NCI-H748 (cell line): ENCODE data around the gene TSBP1.
"Not testable (repeated sequence)": the region's sequence is repeated elsewhere in the genome, so short reads cannot be mapped to it uniquely, and the experiment has no call there.

Source experiments
- DNase-seq: peaks from one replicate; lab custom pipeline; 2025; ENCODE audit not compliant: unreplicated experiment; lab: John Stamatoyannopoulos, UW

The TSBP1 gene

GRCh38 chr6:32379545-32379944 is 7.8 kb upstream of the TSBP1 start:
- DNase-seq = no peak

- DNase-seq = no peak
These were observed 4.2 kb upstream of the TSBP1 start for GRCh38 chr6:32375739-32376529.

GRCh38 chr6:32371229-32371628 is 474 bp downstream of the TSBP1 start:
- no peak for DNase-seq

- DNase-seq = no peak
These were observed 1.2 kb downstream of the TSBP1 start for GRCh38 chr6:32370505-32370904.

- DNase-seq = no peak
These were observed 2.0 kb downstream of the TSBP1 start for GRCh38 chr6:32369660-32370059.

GRCh38 chr6:32367644-32368043 is 4.1 kb downstream of the TSBP1 start:
- DNase-seq = no peak

- not testable (repeated sequence) for DNase-seq
These were observed 12.5 kb downstream of the TSBP1 start for GRCh38 chr6:32359225-32359624.

- not testable (repeated sequence) for DNase-seq
These were observed 13.2 kb downstream of the TSBP1 start for GRCh38 chr6:32358548-32358947.

GRCh38 chr6:32355018-32355417 is 16.7 kb downstream of the TSBP1 start:
- no peak for DNase-seq

GRCh38 chr6:32353348-32353747 is 18.4 kb downstream of the TSBP1 start:
- DNase-seq = no peak

- no peak for DNase-seq
These were observed 31.5 kb downstream of the TSBP1 start for GRCh38 chr6:32340242-32340641.

- no peak for DNase-seq
These were observed 34.4 kb downstream of the TSBP1 start for GRCh38 chr6:32337186-32337805.

- DNase-seq = no peak
These were observed 39.3 kb downstream of the TSBP1 start for GRCh38 chr6:32332433-32332832.

- DNase-seq = no peak
These were observed 42.6 kb downstream of the TSBP1 start for GRCh38 chr6:32329141-32329540.

GRCh38 chr6:32327103-32327502 is 44.6 kb downstream of the TSBP1 start:
- no peak for DNase-seq

GRCh38 chr6:32318501-32318900 is 53.2 kb downstream of the TSBP1 start:
- DNase-seq = no peak

GRCh38 chr6:32317541-32317940 is 54.2 kb downstream of the TSBP1 start:
- no peak for DNase-seq

- DNase-seq = no peak
These were observed 57.7 kb downstream of the TSBP1 start for GRCh38 chr6:32313964-32314363.

GRCh38 chr6:32298632-32299336 is 72.9 kb downstream of the TSBP1 start:
- no peak for DNase-seq

GRCh38 chr6:32294980-32295379 is 76.7 kb downstream of the TSBP1 start:
- not testable (repeated sequence) for DNase-seq

- no peak for DNase-seq
These were observed 77.1 kb downstream of the TSBP1 start for GRCh38 chr6:32294566-32294965.

GRCh38 chr6:32293695-32294094 is 78.0 kb downstream of the TSBP1 start:
- DNase-seq = no peak
